ENCODE results near the gene AIG1. TPM values are rescaled to one million over a fixed set of nuclear protein-coding genes. Genes with fewer than 3 reads are reported as not detected.
A peak's percentile ranks its signal among the peaks of the same experiment; 100 is the strongest.

The AIG1 gene
- total and polyA plus RNA-seq, 4 donors, result 19.9 to 31.7 (median 27.3) TPM

DNA sequence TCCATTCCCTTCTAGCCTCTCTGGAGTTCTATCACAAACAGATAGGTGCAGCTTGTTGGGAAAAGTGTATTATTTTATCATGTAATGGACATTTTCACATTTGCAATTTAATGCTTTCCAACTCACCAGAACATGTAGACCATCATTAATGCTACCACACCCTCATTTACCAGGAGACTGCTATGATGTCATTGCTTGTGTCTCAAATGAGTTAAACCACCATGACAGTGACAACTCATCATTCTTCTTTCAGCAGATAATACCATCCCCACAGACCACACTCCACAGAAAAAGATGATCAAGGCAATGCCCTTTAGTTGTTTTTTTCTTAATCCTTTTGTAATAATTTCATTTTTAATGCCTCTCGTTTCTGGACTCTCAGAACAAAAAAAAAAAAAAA, 168.7 kb downstream of the AIG1 start:
- no peak for ATAC-seq (ENCODE audit: insufficient read depth, low FRiP score)
- WGBS, 2 donors, result 86 to 97% methylated on average over 1 of the region's 1 CpG
- H3K36me3 ChIP-seq (ENCODE audit: control insufficient read depth in 4 of 4, insufficient read depth in 4 of 4, low read length in 4 of 4), result no peaks in the 10 kb centered on the region
- DNase-seq, result no peak
- no peak overlapping the region for H3K4me3 ChIP-seq
- H3K27ac ChIP-seq (ENCODE audit: low read depth in 1 of 2, low read length in 1 of 2), result no peak overlapping the region
- no peaks in the 10 kb centered on the region for H3K4me1 ChIP-seq (ENCODE audit: control insufficient read depth in 5 of 5, insufficient read depth in 5 of 5, low read length in 5 of 5)
- no peaks in the 10 kb centered on the region for H3K27me3 ChIP-seq (ENCODE audit: control insufficient read depth in 3 of 3, insufficient read depth in 3 of 3, low read length in 2 of 3)
- TF ChIP-seq, protein P1, sequence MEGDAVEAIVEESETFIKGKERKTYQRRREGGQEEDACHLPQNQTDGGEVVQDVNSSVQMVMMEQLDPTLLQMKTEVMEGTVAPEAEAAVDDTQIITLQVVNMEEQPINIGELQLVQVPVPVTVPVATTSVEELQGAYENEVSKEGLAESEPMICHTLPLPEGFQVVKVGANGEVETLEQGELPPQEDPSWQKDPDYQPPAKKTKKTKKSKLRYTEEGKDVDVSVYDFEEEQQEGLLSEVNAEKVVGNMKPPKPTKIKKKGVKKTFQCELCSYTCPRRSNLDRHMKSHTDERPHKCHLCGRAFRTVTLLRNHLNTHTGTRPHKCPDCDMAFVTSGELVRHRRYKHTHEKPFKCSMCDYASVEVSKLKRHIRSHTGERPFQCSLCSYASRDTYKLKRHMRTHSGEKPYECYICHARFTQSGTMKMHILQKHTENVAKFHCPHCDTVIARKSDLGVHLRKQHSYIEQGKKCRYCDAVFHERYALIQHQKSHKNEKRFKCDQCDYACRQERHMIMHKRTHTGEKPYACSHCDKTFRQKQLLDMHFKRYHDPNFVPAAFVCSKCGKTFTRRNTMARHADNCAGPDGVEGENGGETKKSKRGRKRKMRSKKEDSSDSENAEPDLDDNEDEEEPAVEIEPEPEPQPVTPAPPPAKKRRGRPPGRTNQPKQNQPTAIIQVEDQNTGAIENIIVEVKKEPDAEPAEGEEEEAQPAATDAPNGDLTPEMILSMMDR (IDR thresholded peaks at IDR 0.05; ENCODE audit: control extremely low read depth, extremely low read depth), result no peak
- no peak overlapping the region for H3K9ac ChIP-seq (ENCODE audit: insufficient read depth in 1 of 2, low read length in 2 of 2)
- H3K9me3 ChIP-seq (ENCODE audit: control insufficient read depth in 4 of 4, insufficient read depth in 3 of 4, low read length in 3 of 4), result no peaks in the 10 kb centered on the region

DNA sequence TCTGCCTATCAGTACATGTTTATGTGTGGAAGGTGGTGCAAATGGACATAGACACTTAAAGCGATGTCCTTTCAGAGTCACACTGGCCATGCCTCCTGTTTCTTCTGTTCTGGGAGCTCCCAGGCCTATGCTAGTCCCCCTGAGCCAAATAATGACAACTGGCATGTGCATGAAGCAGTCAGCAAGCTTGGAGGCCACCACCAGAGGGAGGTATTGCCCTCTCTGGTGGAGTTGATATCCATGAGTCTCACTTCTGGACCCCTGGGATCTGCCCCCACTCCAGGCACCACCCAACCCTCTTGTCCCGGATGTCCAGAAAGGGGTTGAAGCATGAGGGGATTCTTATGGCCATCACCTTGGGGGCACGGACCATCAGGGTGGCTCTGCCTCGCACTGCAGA, 172.2 kb downstream of the AIG1 start:
- Histone ChIP-seq H3K4me3 (no peak overlapping the region), H3K9me3 (ENCODE audit: control insufficient read depth in 4 of 4, insufficient read depth in 3 of 4, low read length in 3 of 4) (no peaks in the 10 kb centered on the region), H3K27me3 (ENCODE audit: control insufficient read depth in 3 of 3, insufficient read depth in 3 of 3, low read length in 2 of 3) (no peaks in the 10 kb centered on the region), H3K36me3 (ENCODE audit: control insufficient read depth in 4 of 4, insufficient read depth in 4 of 4, low read length in 4 of 4) (no peaks in the 10 kb centered on the region), H3K4me1 (ENCODE audit: control insufficient read depth in 5 of 5, insufficient read depth in 5 of 5, low read length in 5 of 5) (no peaks in the 10 kb centered on the region), H3K9ac (ENCODE audit: insufficient read depth in 1 of 2, low read length in 2 of 2) (no peak overlapping the region), H3K27ac (ENCODE audit: low read depth in 1 of 2, low read length in 1 of 2) (no peak overlapping the region)
- 91 to 95% methylated on average over 4 of the region's 4 CpGs for WGBS, 2 donors
- TF ChIP-seq, protein P1 (IDR thresholded peaks at IDR 0.05; ENCODE audit: control extremely low read depth, extremely low read depth), result peak; percentile 3
- DNase-seq (peak in 2 of 3 donors; percentile 23 to 29), ATAC-seq (ENCODE audit: insufficient read depth, low FRiP score) (peak; percentile 47)

DNA sequence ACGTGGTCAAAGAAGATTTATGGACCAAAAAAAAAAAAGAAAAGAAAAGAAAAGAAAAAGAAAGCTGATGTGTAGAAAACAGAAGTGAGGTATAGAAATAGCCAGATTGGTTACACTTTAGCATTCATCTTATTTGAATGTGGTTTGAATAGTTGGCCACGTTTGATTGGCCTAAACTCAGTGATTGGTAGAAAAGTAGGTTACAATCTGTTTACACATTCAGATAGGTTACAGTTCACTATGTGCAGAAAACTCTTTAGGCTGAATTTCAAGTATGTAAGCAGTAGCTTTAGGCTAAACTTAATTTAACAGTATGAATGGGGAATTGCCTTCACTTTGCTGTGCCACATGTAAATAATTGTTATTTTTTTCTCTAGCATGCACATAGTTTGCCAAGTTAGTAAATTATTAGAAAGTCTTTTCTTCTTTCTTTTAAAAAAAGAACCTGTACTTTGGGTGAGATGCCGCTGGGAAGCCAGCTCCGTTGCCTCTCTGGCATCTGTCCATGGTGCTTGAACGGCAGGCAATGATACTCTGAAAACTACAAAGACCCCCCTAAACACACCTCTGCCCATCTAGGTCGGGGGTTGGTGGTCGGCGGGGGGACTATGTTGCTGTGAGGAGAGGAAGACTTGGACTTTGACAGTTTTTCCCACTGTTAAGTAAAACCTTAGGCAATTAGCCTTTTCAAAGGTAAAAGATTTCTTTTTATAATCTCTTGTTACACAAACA, 173.0 kb downstream of the AIG1 start:
- H3K9me3 ChIP-seq (ENCODE audit: control insufficient read depth in 4 of 4, insufficient read depth in 3 of 4, low read length in 3 of 4), result no peaks in the 10 kb centered on the region
- DNase-seq, result peak in 2 of 3 donors; percentile 19 to 37

More for the DNA sequence above, 173.0 kb downstream of the AIG1 start:
- Histone ChIP-seq H3K36me3 (ENCODE audit: control insufficient read depth in 4 of 4, insufficient read depth in 4 of 4, low read length in 4 of 4) (no peaks in the 10 kb centered on the region), H3K4me3 (no peak overlapping the region), H3K27me3 (ENCODE audit: control insufficient read depth in 3 of 3, insufficient read depth in 3 of 3, low read length in 2 of 3) (no peaks in the 10 kb centered on the region), H3K4me1 (ENCODE audit: control insufficient read depth in 5 of 5, insufficient read depth in 5 of 5, low read length in 5 of 5) (no peaks in the 10 kb centered on the region), H3K9ac (ENCODE audit: insufficient read depth in 1 of 2, low read length in 2 of 2) (no peak overlapping the region), H3K27ac (ENCODE audit: low read depth in 1 of 2, low read length in 1 of 2) (no peak overlapping the region)
- TF ChIP-seq, protein P1 (IDR thresholded peaks at IDR 0.05; ENCODE audit: control extremely low read depth, extremely low read depth), result no peak
- no peak for ATAC-seq (ENCODE audit: insufficient read depth, low FRiP score)
- 59 to 73% methylated on average over 8 of the region's 8 CpGs for WGBS, 2 donors
